ENCODE measurements around the gene B3GNT8. TPM values are rescaled to one million over a fixed set of nuclear protein-coding genes. Genes with fewer than 3 reads are reported as not detected.

The B3GNT8 gene
- total RNA-seq, 1 donor from 2014 or later = not detected

DNA sequence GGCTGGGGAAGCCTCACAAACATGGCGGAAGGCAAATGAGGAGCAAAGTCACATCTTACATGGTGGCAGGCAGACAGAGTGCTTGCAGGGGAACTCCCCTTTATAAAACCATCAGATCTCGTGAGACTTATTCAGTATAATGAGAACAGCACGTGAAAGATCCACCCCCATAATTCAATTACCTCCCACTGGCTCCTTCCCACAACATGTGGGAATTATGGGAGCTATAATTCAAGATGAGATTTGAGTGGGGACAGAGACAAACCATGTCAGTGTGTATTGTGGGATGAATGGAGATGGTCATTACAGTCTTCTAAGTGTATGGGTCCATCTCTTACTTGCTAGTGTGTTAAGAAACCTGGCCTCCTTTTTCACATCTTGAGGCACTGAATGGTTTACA, 25.2 kb downstream of the B3GNT8 start:
- Mint-ChIP-seq H3K27me3 (ENCODE audit: insufficient read depth, low read depth) (peaks cover 5% of the 10 kb centered on the region), H3K4me1 (peaks cover 17% of the 10 kb centered on the region)

DNA sequence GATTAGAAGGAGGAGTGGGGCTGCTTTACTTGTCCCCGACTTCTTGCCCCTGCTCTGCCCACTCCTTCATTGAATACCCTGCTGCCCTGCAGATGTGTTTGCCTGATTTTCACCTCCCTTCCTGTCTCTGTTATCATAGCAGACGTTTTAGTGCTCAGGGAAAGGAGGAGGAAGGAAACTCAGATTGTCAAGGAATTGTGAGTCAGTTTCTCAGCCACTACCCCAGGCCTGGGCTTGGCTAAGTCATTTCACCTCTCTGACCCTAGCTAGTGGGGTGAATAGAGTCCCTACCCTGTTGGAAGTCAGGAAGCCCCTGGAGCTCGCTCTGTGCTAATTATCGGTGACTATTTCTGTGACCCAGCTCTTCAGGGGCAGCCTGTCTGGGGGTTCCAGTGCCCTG, 25.7 kb downstream of the B3GNT8 start:
- H3K4me3 ChIP-seq = no peak overlapping the region
- H3K27me3 ChIP-seq = no peaks in the 10 kb centered on the region
- H2AFZ ChIP-seq (replicated peaks) = no peak overlapping the region
- TF ChIP-seq, protein P1, sequence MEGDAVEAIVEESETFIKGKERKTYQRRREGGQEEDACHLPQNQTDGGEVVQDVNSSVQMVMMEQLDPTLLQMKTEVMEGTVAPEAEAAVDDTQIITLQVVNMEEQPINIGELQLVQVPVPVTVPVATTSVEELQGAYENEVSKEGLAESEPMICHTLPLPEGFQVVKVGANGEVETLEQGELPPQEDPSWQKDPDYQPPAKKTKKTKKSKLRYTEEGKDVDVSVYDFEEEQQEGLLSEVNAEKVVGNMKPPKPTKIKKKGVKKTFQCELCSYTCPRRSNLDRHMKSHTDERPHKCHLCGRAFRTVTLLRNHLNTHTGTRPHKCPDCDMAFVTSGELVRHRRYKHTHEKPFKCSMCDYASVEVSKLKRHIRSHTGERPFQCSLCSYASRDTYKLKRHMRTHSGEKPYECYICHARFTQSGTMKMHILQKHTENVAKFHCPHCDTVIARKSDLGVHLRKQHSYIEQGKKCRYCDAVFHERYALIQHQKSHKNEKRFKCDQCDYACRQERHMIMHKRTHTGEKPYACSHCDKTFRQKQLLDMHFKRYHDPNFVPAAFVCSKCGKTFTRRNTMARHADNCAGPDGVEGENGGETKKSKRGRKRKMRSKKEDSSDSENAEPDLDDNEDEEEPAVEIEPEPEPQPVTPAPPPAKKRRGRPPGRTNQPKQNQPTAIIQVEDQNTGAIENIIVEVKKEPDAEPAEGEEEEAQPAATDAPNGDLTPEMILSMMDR (IDR thresholded peaks at IDR 0.05) = no peak
- TF ChIP-seq EZH2phosphoT487 (IDR thresholded peaks at IDR 0.05) (no peak), EZH2 (IDR thresholded peaks at IDR 0.05) (no peak)
- H3K79me2 ChIP-seq (ENCODE audit: low read depth) = peaks cover 29% of the 10 kb centered on the region
- no peak overlapping the region for H3K27ac ChIP-seq
- no peaks in the 10 kb centered on the region for H3K9me3 ChIP-seq (ENCODE audit: low read depth)
- Mint-ChIP-seq H3K4me1 (peaks cover 16% of the 10 kb centered on the region), H3K27ac (no peak overlapping the region), H3K4me3 (no peak overlapping the region), H3K9me3 (no peaks in the 10 kb centered on the region), H3K27me3 (ENCODE audit: insufficient read depth, low read depth) (peaks cover 7% of the 10 kb centered on the region), H3K36me3 (peaks cover 2% of the 10 kb centered on the region)
- peaks cover 11% of the 10 kb centered on the region for H4K20me1 ChIP-seq (ENCODE audit: low read depth)
- H3K4me2 ChIP-seq = no peak overlapping the region
- H3K36me3 ChIP-seq = no peaks in the 10 kb centered on the region
- no peak for DNase-seq (ENCODE audit: low spot score)
- no peaks in the 10 kb centered on the region for H3F3A ChIP-seq (ENCODE audit: low read depth)
- no peak overlapping the region for H3K9ac ChIP-seq
- peaks cover 7% of the 10 kb centered on the region for H3K4me1 ChIP-seq

More for the DNA sequence above, 25.2 kb downstream of the B3GNT8 start:
- Histone ChIP-seq H3K79me2 (ENCODE audit: low read depth) (peaks cover 24% of the 10 kb centered on the region), H3K4me2 (no peak overlapping the region), H3K27ac (no peak overlapping the region), H4K20me1 (ENCODE audit: low read depth) (peaks cover 13% of the 10 kb centered on the region), H3K27me3 (no peaks in the 10 kb centered on the region), H3K9ac (no peak overlapping the region), H3F3A (ENCODE audit: low read depth) (peaks cover 5% of the 10 kb centered on the region), H3K4me1 (peaks cover 7% of the 10 kb centered on the region), H3K4me3 (no peak overlapping the region), H3K9me3 (ENCODE audit: low read depth) (no peaks in the 10 kb centered on the region), H2AFZ (replicated peaks) (no peak overlapping the region), H3K36me3 (no peaks in the 10 kb centered on the region)
- no peak overlapping the region for H3K4me3 Mint-ChIP-seq
- no peak overlapping the region for H3K27ac Mint-ChIP-seq
- no peaks in the 10 kb centered on the region for H3K9me3 Mint-ChIP-seq
- H3K36me3 Mint-ChIP-seq = peaks cover 2% of the 10 kb centered on the region
- TF ChIP-seq EZH2 (IDR thresholded peaks at IDR 0.05) (no peak), EZH2phosphoT487 (IDR thresholded peaks at IDR 0.05) (no peak)
- TF ChIP-seq, protein P1 (IDR thresholded peaks at IDR 0.05) = no peak
- no peak for DNase-seq (ENCODE audit: low spot score)

DNA sequence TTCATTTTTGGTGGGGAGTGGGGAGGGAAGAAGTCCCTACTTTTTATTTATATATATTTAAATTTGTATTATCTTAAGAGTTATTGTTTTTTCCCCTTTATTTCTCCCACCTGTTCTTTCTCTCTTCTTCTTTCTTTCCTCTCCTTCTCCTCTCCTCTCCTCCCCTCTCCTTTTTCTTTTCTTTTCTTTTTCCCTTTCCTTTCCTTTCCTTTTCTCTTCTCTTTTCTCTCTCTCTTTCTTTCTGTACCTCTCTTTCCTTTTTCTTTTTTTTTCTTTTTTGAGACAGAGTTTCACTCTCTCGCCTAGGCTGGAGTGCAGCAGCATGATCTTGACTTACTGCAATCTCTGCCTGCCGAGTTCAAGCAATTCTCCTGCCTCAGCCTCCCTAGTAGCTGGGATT, 27.6 kb downstream of the B3GNT8 start:
- no peaks in the 10 kb centered on the region for H3K36me3 ChIP-seq
- Mint-ChIP-seq H3K4me1 (peaks cover 26% of the 10 kb centered on the region), H3K27me3 (ENCODE audit: insufficient read depth, low read depth) (peaks cover 8% of the 10 kb centered on the region), H3K36me3 (peaks cover 2% of the 10 kb centered on the region), H3K27ac (no peak overlapping the region), H3K4me3 (peak overlapping the region; percentile 98), H3K9me3 (no peaks in the 10 kb centered on the region)
- H3K27me3 ChIP-seq = no peaks in the 10 kb centered on the region
- H2AFZ ChIP-seq (replicated peaks) = no peak overlapping the region
- H3K4me1 ChIP-seq = peaks cover 7% of the 10 kb centered on the region
- H3K9ac ChIP-seq = no peak overlapping the region
- no peak overlapping the region for H3K27ac ChIP-seq
- H4K20me1 ChIP-seq (ENCODE audit: low read depth) = peaks cover 5% of the 10 kb centered on the region
- H3F3A ChIP-seq (ENCODE audit: low read depth) = peaks cover 4% of the 10 kb centered on the region
- TF ChIP-seq EZH2 (IDR thresholded peaks at IDR 0.05) (no peak), EZH2phosphoT487 (IDR thresholded peaks at IDR 0.05) (no peak)
- TF ChIP-seq, protein P1 (IDR thresholded peaks at IDR 0.05) = no peak
- H3K79me2 ChIP-seq (ENCODE audit: low read depth) = peaks cover 42% of the 10 kb centered on the region
- H3K4me3 ChIP-seq = no peak overlapping the region
- H3K9me3 ChIP-seq (ENCODE audit: low read depth) = no peaks in the 10 kb centered on the region
- H3K4me2 ChIP-seq = no peak overlapping the region
- no peak for DNase-seq (ENCODE audit: low spot score)

Measured in neural progenitor cell (in vitro differentiated cells).